ENCODE measurements around the gene ZNF407. TPM values are rescaled to one million over a fixed set of nuclear protein-coding genes. Genes with fewer than 3 reads are reported as not detected.

ZNF407 gene
- total and polyA plus RNA-seq, 2 experiments from 2014 or later: 2.1 to 10.4 TPM

GRCh38 chr18:75067996-75068645 lies 470.5 kb downstream of the ZNF407 start:
- Histone ChIP-seq H4K20me1 (replicated peaks; ENCODE audit: insufficient read depth) (no peaks in the 10 kb centered on the region), H3K36me3 (ENCODE audit: insufficient read depth) (no peaks in the 10 kb centered on the region), H3K79me2 (replicated peaks; ENCODE audit: insufficient read depth) (no peaks in the 10 kb centered on the region), H3K4me3 (no peak overlapping the region), H2AFZ (no peak overlapping the region), H3K27ac (ENCODE audit: low read depth) (no peak overlapping the region), H3K4me2 (no peak overlapping the region), H3K27me3 (ENCODE audit: insufficient read depth) (no peaks in the 10 kb centered on the region), H3F3A (replicated peaks; ENCODE audit: low read depth) (no peaks in the 10 kb centered on the region), H3K9me2 (ENCODE audit: insufficient read depth) (no peaks in the 10 kb centered on the region), H3K4me1 (ENCODE audit: insufficient read depth) (no peaks in the 10 kb centered on the region)
- H3K9me3 Mint-ChIP-seq: no peaks in the 10 kb centered on the region
- H3K36me3 Mint-ChIP-seq (ENCODE audit: low read depth): no peaks in the 10 kb centered on the region; the same call in 2 of the 3 replicates
- H3K27me3 Mint-ChIP-seq (ENCODE audit: insufficient read depth, low read depth, poor library complexity): peaks cover 6% of the 10 kb centered on the region
- no peak for TF ChIP-seq REST (IDR thresholded peaks at IDR 0.05; ENCODE audit: unreplicated experiment)
- no peak for TF ChIP-seq STAT1 (IDR thresholded peaks at IDR 0.05; ENCODE audit: unreplicated experiment)
- TF ChIP-seq NANOG (IDR thresholded peaks at IDR 0.05; ENCODE audit: borderline replicate concordance): no peak
- TF ChIP-seq, protein P1, sequence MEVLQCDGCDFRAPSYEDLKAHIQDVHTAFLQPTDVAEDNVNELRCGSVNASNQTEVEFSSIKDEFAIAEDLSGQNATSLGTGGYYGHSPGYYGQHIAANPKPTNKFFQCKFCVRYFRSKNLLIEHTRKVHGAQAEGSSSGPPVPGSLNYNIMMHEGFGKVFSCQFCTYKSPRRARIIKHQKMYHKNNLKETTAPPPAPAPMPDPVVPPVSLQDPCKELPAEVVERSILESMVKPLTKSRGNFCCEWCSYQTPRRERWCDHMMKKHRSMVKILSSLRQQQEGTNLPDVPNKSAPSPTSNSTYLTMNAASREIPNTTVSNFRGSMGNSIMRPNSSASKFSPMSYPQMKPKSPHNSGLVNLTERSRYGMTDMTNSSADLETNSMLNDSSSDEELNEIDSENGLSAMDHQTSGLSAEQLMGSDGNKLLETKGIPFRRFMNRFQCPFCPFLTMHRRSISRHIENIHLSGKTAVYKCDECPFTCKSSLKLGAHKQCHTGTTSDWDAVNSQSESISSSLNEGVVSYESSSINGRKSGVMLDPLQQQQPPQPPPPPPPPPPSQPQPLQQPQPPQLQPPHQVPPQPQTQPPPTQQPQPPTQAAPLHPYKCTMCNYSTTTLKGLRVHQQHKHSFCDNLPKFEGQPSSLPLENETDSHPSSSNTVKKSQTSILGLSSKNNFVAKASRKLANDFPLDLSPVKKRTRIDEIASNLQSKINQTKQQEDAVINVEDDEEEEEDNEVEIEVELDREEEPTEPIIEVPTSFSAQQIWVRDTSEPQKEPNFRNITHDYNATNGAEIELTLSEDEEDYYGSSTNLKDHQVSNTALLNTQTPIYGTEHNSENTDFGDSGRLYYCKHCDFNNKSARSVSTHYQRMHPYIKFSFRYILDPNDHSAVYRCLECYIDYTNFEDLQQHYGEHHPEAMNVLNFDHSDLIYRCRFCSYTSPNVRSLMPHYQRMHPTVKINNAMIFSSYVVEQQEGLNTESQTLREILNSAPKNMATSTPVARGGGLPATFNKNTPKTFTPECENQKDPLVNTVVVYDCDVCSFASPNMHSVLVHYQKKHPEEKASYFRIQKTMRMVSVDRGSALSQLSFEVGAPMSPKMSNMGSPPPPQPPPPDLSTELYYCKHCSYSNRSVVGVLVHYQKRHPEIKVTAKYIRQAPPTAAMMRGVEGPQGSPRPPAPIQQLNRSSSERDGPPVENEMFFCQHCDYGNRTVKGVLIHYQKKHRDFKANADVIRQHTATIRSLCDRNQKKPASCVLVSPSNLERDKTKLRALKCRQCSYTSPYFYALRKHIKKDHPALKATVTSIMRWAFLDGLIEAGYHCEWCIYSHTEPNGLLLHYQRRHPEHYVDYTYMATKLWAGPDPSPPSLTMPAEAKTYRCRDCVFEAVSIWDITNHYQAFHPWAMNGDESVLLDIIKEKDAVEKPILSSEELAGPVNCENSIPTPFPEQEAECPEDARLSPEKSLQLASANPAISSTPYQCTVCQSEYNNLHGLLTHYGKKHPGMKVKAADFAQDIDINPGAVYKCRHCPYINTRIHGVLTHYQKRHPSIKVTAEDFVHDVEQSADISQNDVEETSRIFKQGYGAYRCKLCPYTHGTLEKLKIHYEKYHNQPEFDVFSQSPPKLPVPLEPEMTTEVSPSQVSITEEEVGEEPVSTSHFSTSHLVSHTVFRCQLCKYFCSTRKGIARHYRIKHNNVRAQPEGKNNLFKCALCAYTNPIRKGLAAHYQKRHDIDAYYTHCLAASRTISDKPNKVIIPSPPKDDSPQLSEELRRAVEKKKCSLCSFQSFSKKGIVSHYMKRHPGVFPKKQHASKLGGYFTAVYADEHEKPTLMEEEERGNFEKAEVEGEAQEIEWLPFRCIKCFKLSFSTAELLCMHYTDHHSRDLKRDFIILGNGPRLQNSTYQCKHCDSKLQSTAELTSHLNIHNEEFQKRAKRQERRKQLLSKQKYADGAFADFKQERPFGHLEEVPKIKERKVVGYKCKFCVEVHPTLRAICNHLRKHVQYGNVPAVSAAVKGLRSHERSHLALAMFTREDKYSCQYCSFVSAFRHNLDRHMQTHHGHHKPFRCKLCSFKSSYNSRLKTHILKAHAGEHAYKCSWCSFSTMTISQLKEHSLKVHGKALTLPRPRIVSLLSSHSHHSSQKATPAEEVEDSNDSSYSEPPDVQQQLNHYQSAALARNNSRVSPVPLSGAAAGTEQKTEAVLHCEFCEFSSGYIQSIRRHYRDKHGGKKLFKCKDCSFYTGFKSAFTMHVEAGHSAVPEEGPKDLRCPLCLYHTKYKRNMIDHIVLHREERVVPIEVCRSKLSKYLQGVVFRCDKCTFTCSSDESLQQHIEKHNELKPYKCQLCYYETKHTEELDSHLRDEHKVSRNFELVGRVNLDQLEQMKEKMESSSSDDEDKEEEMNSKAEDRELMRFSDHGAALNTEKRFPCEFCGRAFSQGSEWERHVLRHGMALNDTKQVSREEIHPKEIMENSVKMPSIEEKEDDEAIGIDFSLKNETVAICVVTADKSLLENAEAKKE (CRISPR knock-in tag; IDR thresholded peaks at IDR 0.05): no peak
- TF ChIP-seq EZH2 (IDR thresholded peaks at IDR 0.05; ENCODE audit: low read depth, unreplicated experiment): no peak
- no peak for TF ChIP-seq ZNF114 (CRISPR knock-in tag; IDR thresholded peaks at IDR 0.05)
- TF ChIP-seq CREB1 (CRISPR knock-in tag; IDR thresholded peaks at IDR 0.05; ENCODE audit: low read depth): no peak
- no peak for TF ChIP-seq POLR2AphosphoS5 (IDR thresholded peaks at IDR 0.05; ENCODE audit: low read depth)
- no peak for TF ChIP-seq JUNB (IDR thresholded peaks at IDR 0.05; ENCODE audit: unreplicated experiment)
- TF ChIP-seq EZH2phosphoT487 (IDR thresholded peaks at IDR 0.05; ENCODE audit: unreplicated experiment): no peak
- no peak for TF ChIP-seq ETS1 (IDR thresholded peaks at IDR 0.05)
- TF ChIP-seq, protein P2, sequence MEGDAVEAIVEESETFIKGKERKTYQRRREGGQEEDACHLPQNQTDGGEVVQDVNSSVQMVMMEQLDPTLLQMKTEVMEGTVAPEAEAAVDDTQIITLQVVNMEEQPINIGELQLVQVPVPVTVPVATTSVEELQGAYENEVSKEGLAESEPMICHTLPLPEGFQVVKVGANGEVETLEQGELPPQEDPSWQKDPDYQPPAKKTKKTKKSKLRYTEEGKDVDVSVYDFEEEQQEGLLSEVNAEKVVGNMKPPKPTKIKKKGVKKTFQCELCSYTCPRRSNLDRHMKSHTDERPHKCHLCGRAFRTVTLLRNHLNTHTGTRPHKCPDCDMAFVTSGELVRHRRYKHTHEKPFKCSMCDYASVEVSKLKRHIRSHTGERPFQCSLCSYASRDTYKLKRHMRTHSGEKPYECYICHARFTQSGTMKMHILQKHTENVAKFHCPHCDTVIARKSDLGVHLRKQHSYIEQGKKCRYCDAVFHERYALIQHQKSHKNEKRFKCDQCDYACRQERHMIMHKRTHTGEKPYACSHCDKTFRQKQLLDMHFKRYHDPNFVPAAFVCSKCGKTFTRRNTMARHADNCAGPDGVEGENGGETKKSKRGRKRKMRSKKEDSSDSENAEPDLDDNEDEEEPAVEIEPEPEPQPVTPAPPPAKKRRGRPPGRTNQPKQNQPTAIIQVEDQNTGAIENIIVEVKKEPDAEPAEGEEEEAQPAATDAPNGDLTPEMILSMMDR (conservative IDR thresholded peaks at IDR 0.05; ENCODE audit: low read depth in 2 of 2): no peak
- TF ChIP-seq ZNF331 (CRISPR knock-in tag; IDR thresholded peaks at IDR 0.05; ENCODE audit: low read depth): no peak
- peaks cover 6% of the 10 kb centered on the region for H3K4me1 Mint-ChIP-seq
- no peak for ATAC-seq
- no peak for DNase-seq (ENCODE audit: low spot score)
- H3K4me3 Mint-ChIP-seq: no peak overlapping the region
- H3K27ac Mint-ChIP-seq: no peak overlapping the region
